OCI-LY1 (cell line): ENCODE data around the gene MYH14.

Experiments used
- H2AFZ ChIP-seq: fragments of 200-600 bp; sonication (generic), shearing (Covaris generic); 2 replicates; pipeline ENCODE4 v1.6.0; 2014; ENCODE audit warnings: antibody characterized with exemption, mild to moderate bottlenecking, low read length
- H3F3A ChIP-seq: fragments of 200-600 bp; sonication (generic), shearing (Covaris generic); 2 replicates; pipeline ENCODE4 v1.6.0; 2014; ENCODE audit warnings: mild to moderate bottlenecking, antibody characterized with exemption, low read length, moderate library complexity; ENCODE audit not compliant: insufficient read depth
- H3K27ac ChIP-seq: fragments of 200-600 bp; sonication (generic); 2 replicates; pipeline ENCODE4 v1.5.1; 2014; ENCODE audit warnings: low read length, mixed run types, mild to moderate bottlenecking, low read depth; ENCODE audit not compliant: poor library complexity, severe bottlenecking
- H3K27me3 ChIP-seq: fragments of 200-600 bp; sonication (generic); 2 replicates; pipeline ENCODE4 v1.6.0; 2014; ENCODE audit warnings: antibody characterized with exemption, mild to moderate bottlenecking, low read length, moderate library complexity; ENCODE audit not compliant: insufficient read depth
- H3K36me3 ChIP-seq: fragments of 200-600 bp; sonication (generic); 2 replicates; pipeline ENCODE4 v1.6.1; 2014; ENCODE audit warnings: mild to moderate bottlenecking, antibody characterized with exemption, low read length, moderate library complexity, mixed read lengths; ENCODE audit not compliant: insufficient read depth
- H3K4me1 ChIP-seq: fragments of 200-600 bp; sonication (generic); 2 replicates; pipeline ENCODE4 v1.5.1; 2014; ENCODE audit warnings: mild to moderate bottlenecking, low read length, moderate library complexity; ENCODE audit not compliant: insufficient read depth, severe bottlenecking
- H3K4me2 ChIP-seq: fragments of 200-600 bp; sonication (generic), shearing (Covaris generic); 2 replicates; pipeline ENCODE4 v1.6.1; 2014; ENCODE audit warnings: low read length
- H3K4me3 ChIP-seq: fragments of 200-600 bp; sonication (generic); 2 replicates; pipeline ENCODE4 v1.5.1; 2014; ENCODE audit warnings: low read length, low read depth, mild to moderate bottlenecking, mixed read lengths; ENCODE audit not compliant: poor library complexity, severe bottlenecking
- H3K79me2 ChIP-seq: fragments of 200-600 bp; shearing (Covaris generic); 2 replicates; pipeline ENCODE4 v1.6.1; 2016; ENCODE audit warnings: mixed run types, low read length, mixed read lengths; ENCODE audit not compliant: insufficient read depth
- H3K9ac ChIP-seq: fragments of 200-600 bp; sonication (generic), shearing (Covaris generic); 2 replicates; pipeline ENCODE4 v1.6.1; 2014; ENCODE audit warnings: mild to moderate bottlenecking, low read length, mixed read lengths
- H3K9me2 ChIP-seq: fragments of 200-600 bp; sonication (generic), shearing (Covaris generic); 2 replicates; pipeline ENCODE4 v1.6.1; 2014; ENCODE audit warnings: low read depth, mild to moderate bottlenecking, low read length, mixed read lengths
- H3K9me3 ChIP-seq: fragments of 200-600 bp; shearing (Covaris generic); 2 replicates; pipeline ENCODE4 v1.6.1; 2014; ENCODE audit warnings: low read length, mixed read lengths
- H4K20me1 ChIP-seq: fragments of 200-600 bp; sonication (generic), shearing (Covaris generic); 2 replicates; pipeline ENCODE4 v1.6.0; 2016; ENCODE audit warnings: mild to moderate bottlenecking, low read length; ENCODE audit not compliant: insufficient read depth
- CTCF ChIP-seq: fragments of 200-600 bp; sonication (generic), shearing (Covaris generic); IDR thresholded peaks from 2 replicates; pipeline ENCODE4 v1.5.1; 2017; ENCODE audit warnings: mild to moderate bottlenecking, antibody characterized with exemption, low read length, moderate library complexity, mixed read lengths
- EZH2 ChIP-seq: fragments of 200-600 bp; sonication (generic), shearing (Covaris generic); IDR thresholded peaks from 2 replicates; pipeline ENCODE4 v1.8.0; 2017; ENCODE audit warnings: borderline replicate concordance, mixed run types, mild to moderate bottlenecking, antibody characterized with exemption, low read length, moderate library complexity, mixed read lengths

MYH14 gene

GRCh38 chr19:50301607-50301971, 98.2 kb downstream of the MYH14 start:
- Histone ChIP-seq H3K36me3 (no peaks in the 10 kb centered on the region), H3K4me1 (no peaks in the 10 kb centered on the region), H3K9ac (no peak overlapping the region), H3K4me3 (no peak overlapping the region), H3K27me3 (no peaks in the 10 kb centered on the region; the same call in 1 of the 2 replicates), H3K27ac (no peak overlapping the region), H4K20me1 (no peaks in the 10 kb centered on the region), H3K79me2 (no peaks in the 10 kb centered on the region), H2AFZ (no peak overlapping the region), H3K4me2 (no peak overlapping the region), H3K9me2 (no peaks in the 10 kb centered on the region), H3F3A (no peaks in the 10 kb centered on the region), H3K9me3 (no peaks in the 10 kb centered on the region)
- TF ChIP-seq EZH2 (no peak), CTCF (no peak)

- Histone ChIP-seq H3K9me2 (no peaks in the 10 kb centered on the region), H3K79me2 (no peaks in the 10 kb centered on the region), H3K27ac (no peak overlapping the region), H3K4me2 (no peak overlapping the region), H3K4me1 (no peaks in the 10 kb centered on the region), H4K20me1 (no peaks in the 10 kb centered on the region), H3K4me3 (no peak overlapping the region), H3F3A (no peaks in the 10 kb centered on the region), H3K9ac (no peak overlapping the region), H3K9me3 (no peaks in the 10 kb centered on the region), H3K36me3 (no peaks in the 10 kb centered on the region), H3K27me3 (peaks cover 5% of the 10 kb centered on the region; the same call in 1 of the 2 replicates), H2AFZ (no peak overlapping the region)
- no peak for TF ChIP-seq CTCF
- no peak for TF ChIP-seq EZH2
Measured at GRCh38 chr19:50303558-50303957, 100.1 kb downstream of the MYH14 start.

GRCh38 chr19:50308991-50309390, 105.6 kb downstream of the MYH14 start:
- H3K27me3 ChIP-seq = peaks cover 15% of the 10 kb centered on the region
- no peak overlapping the region for H3K4me2 ChIP-seq
- no peak overlapping the region for H3K27ac ChIP-seq
- no peaks in the 10 kb centered on the region for H3K9me2 ChIP-seq
- H3K36me3 ChIP-seq = no peaks in the 10 kb centered on the region
- H2AFZ ChIP-seq = no peak overlapping the region
- no peaks in the 10 kb centered on the region for H4K20me1 ChIP-seq
- no peaks in the 10 kb centered on the region for H3F3A ChIP-seq
- H3K9ac ChIP-seq = no peak overlapping the region
- H3K79me2 ChIP-seq = no peaks in the 10 kb centered on the region
- H3K4me1 ChIP-seq = no peaks in the 10 kb centered on the region
- TF ChIP-seq CTCF = no peak
- TF ChIP-seq EZH2 = no peak
- no peaks in the 10 kb centered on the region for H3K9me3 ChIP-seq
- no peak overlapping the region for H3K4me3 ChIP-seq
